B cell (primary cell): Measurements from ENCODE around the gene PGBD4. TPM values are rescaled to one million over a fixed set of nuclear protein-coding genes. Genes with fewer than 3 reads are reported as not detected.
"Not testable (repeated sequence)": the region's sequence is repeated elsewhere in the genome, so short reads cannot be mapped to it uniquely, and the experiment has no call there.

ENCODE experiments used
- ATAC-seq: fragments of 200-7000 bp; cut with Tn5 transposase; one replicate; pipeline ENCODE4 v1.10.0; 2021; ENCODE audit warnings: low read depth, mild to moderate bottlenecking, moderate number of reproducible peaks, moderate library complexity
- CTCF ChIA-PET: fragments of 350-600 bp; sonication (Branson Sonifier 250); formaldehyde crosslinking; loops from one replicate; lab custom pipeline; 2021; ENCODE audit warnings: antibody characterized with exemption, inconsistent platforms; lab: Charles Lee
- POLR2A ChIA-PET: fragments of 350-600 bp; sonication (Branson Sonifier 250); formaldehyde crosslinking; loops from one replicate; lab custom pipeline; 2021; ENCODE audit warnings: antibody characterized with exemption; lab: Charles Lee
- DNase-seq: peaks from one replicate; pipeline ENCODE4 v3.0.0; 2013
- H2AFZ ChIP-seq: 2 replicates; pipeline ENCODE4 v1.6.1; 2012; ENCODE audit warnings: mild to moderate bottlenecking, low read depth, low read length; ENCODE audit not compliant: insufficient read depth, poor library complexity, severe bottlenecking
- H3K27ac ChIP-seq, 2 donors: 1 replicate in 1 of 2; 2 replicates in 1 of 2; pipeline ENCODE4 v1.5.1; 2012 to 2013; ENCODE audit warnings: low read length in 2 of 2, mild to moderate bottlenecking in 2 of 2, moderate library complexity in 1 of 2
- H3K27me3 ChIP-seq, 4 experiments: fragments of 200-600 bp in 1 of 4; sonication (generic) in 1 of 4; replicated peaks in 1 of 4; 1 replicate in 2 of 4; 2 replicates in 2 of 4; pipeline versions ENCODE4 v1.6.1 to v1.7.0; 2013 to 2016; ENCODE audit warnings: low read length in 3 of 4, mild to moderate bottlenecking in 2 of 4, mixed read lengths in 1 of 4, moderate library complexity in 1 of 4; ENCODE audit not compliant: insufficient read depth in 4 of 4, control insufficient read depth in 3 of 4; ENCODE audit errors: control extremely low read depth in 1 of 4
- H3K36me3 ChIP-seq, 2 experiments: replicated peaks in 1 of 2; 1 replicate in 1 of 2; 2 replicates in 1 of 2; pipeline versions ENCODE4 v1.6.1 to v1.7.1; 2013; ENCODE audit warnings: low read length in 1 of 2; ENCODE audit not compliant: insufficient read depth in 2 of 2, control insufficient read depth in 1 of 2; ENCODE audit errors: control extremely low read depth in 1 of 2, extremely low read depth in 1 of 2
- H3K4me1 ChIP-seq, 2 donors: fragments of 200-600 bp in 1 of 2; sonication (generic) in 1 of 2; 1 replicate in 1 of 2; 2 replicates in 1 of 2; pipeline versions ENCODE4 v1.5.1 to v1.6.1; 2013 to 2017; ENCODE audit warnings: low read length in 2 of 2; ENCODE audit not compliant: control insufficient read depth in 2 of 2, insufficient read depth in 2 of 2
- H3K4me2 ChIP-seq: replicated peaks from 2 replicates; pipeline ENCODE3; 2012; ENCODE audit warnings: mild to moderate bottlenecking, low read depth, low read length; ENCODE audit not compliant: poor library complexity, severe bottlenecking
- H3K4me3 ChIP-seq, 5 experiments: fragments of 200-600 bp in 1 of 5; sonication (generic) in 1 of 5; 1 replicate in 3 of 5; 2 replicates in 2 of 5; pipeline versions ENCODE4 v1.5.1 to v1.7.0; 2011 to 2016; ENCODE audit warnings: low read length in 4 of 5, mild to moderate bottlenecking in 4 of 5, low read depth in 2 of 5, control low read depth in 1 of 5, moderate library complexity in 1 of 5; ENCODE audit not compliant: insufficient read depth in 1 of 5; ENCODE audit errors: control extremely low read depth in 1 of 5, extremely low read depth in 1 of 5
- H3K79me2 ChIP-seq: fragments of 200-600 bp; sonication (generic); one replicate; pipeline ENCODE4 v1.6.0; 2016; ENCODE audit warnings: low read length; ENCODE audit not compliant: control insufficient read depth, insufficient read depth
- H3K9ac ChIP-seq: fragments of 200-600 bp; sonication (generic); 2 replicates; pipeline ENCODE4 v1.6.1; 2017; ENCODE audit warnings: mild to moderate bottlenecking, low read length, moderate library complexity
- H3K9me3 ChIP-seq, 3 donors: one replicate each; pipeline versions ENCODE4 v1.6.1 to v1.7.1; 2013; ENCODE audit warnings: low read length in 2 of 3; ENCODE audit not compliant: control insufficient read depth in 2 of 3, insufficient read depth in 1 of 3; ENCODE audit errors: control extremely low read depth in 1 of 3
- H4K20me1 ChIP-seq: 2 replicates; pipeline ENCODE4 v1.6.0; 2012; ENCODE audit warnings: mild to moderate bottlenecking, low read length; ENCODE audit not compliant: insufficient read depth, control insufficient read depth, poor library complexity, severe bottlenecking
- H3K27ac Mint-ChIP-seq: one replicate; pipeline ENCODE4 v1.8.0; 2021; ENCODE audit warnings: mixed read lengths
- H3K27me3 Mint-ChIP-seq: one replicate; pipeline ENCODE4 v1.8.0; 2021; ENCODE audit warnings: mixed read lengths
- H3K4me1 Mint-ChIP-seq: one replicate; pipeline ENCODE4 v1.8.0; 2021; ENCODE audit warnings: mixed read lengths
- H3K4me3 Mint-ChIP-seq: one replicate; pipeline ENCODE4 v1.8.0; 2021; ENCODE audit warnings: mixed read lengths
- H3K9me3 Mint-ChIP-seq: one replicate; pipeline ENCODE4 v1.8.0; 2022; ENCODE audit warnings: mixed read lengths; ENCODE audit not compliant: insufficient read depth
- EZH2 ChIP-seq: IDR thresholded peaks from 2 replicates; pipeline ENCODE4 v1.6.1; 2012; ENCODE audit warnings: borderline replicate concordance, low read depth, mild to moderate bottlenecking, moderate library complexity, low read length; ENCODE audit not compliant: insufficient read depth, poor library complexity, severe bottlenecking
- WGBS: methylation state at CpG from one replicate; pipeline ENCODE4 v1.1.5; 2013; ENCODE audit warnings: missing lambda C conversion rate; ENCODE audit not compliant: insufficient coverage; 5-methylcytosine and 5-hydroxymethylcytosine counted together
- intact Hi-C: fragments of 100-400 bp; cut with micrococcal nuclease; formaldehyde crosslinking; loops from one replicate; pipeline ENCODE4 v1.10.0; 2022
- polyA plus RNA-seq: library from polyadenylated mRNA; depleted of rRNA; stranded (reverse); fragments of >200 nt; gene quantifications from 2 replicates; pipeline ENCODE4 v1.2.3, GENCODE V29; 2012
- total RNA-seq, 2 donors: library from RNA; stranded (reverse); fragments of 120-200 nt in 1 of 2; gene quantifications; 1 replicate in 1 of 2; 2 replicates in 1 of 2; pipeline versions ENCODE4 v1.2.3 to v1.2.4, GENCODE V29; 2013 to 2022
- TF ChIP-seq, protein P1 (sequence below): fragments of 200-600 bp; IDR thresholded peaks from one replicate; pipeline ENCODE4 v1.8.0; 2022; ENCODE audit warnings: antibody characterized with exemption, mild to moderate bottlenecking

PGBD4 gene
- total and polyA plus RNA-seq, 2 donors (not counting 1 experiment from before 2014, with no cell fraction given), result 2.5 to 5.2 TPM

DNA sequence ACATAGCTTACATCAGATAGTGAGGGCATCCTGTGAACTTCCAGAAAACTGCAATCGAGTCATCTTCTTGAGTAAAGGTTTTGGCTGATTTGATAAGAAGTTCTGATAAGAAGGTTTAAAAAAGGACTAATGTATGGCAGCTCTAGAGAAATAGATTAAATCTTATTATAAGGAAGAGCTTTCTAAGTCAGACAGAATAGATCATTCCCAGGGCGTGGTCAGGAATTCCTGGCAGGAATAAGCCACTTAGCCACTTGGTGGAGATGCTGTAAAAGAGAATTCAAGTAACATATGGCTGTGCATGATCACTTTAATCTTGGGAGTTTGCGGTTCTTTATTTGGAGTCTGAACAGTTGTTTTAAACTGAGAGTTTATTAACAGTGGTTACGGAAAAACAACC is 17.4 kb downstream of the PGBD4 start:
- H2AFZ ChIP-seq, result no peak overlapping the region
- no peaks in the 10 kb centered on the region for H4K20me1 ChIP-seq
- H3K9me3 Mint-ChIP-seq, result no peaks in the 10 kb centered on the region
- no peak for ATAC-seq
- no peak overlapping the region for H3K27ac Mint-ChIP-seq
- H3K4me2 ChIP-seq, result no peak overlapping the region
- no peaks in the 10 kb centered on the region for H3K36me3 ChIP-seq
- intact Hi-C loops, result no loop called here
- H3K27me3 Mint-ChIP-seq, result peaks cover 43% of the 10 kb centered on the region
- peaks cover 0 to 6% (median 0%) of the 10 kb centered on the region in 4 experiments for H3K27me3 ChIP-seq
- DNase-seq, result no peak
- no peak overlapping the region for H3K27ac ChIP-seq
- no peaks in the 10 kb centered on the region for H3K9me3 ChIP-seq
- WGBS, result 100% methylated on average over 1 of the region's 4 CpGs
- H3K4me3 ChIP-seq, result no peak overlapping the region
- H3K79me2 ChIP-seq, result no peaks in the 10 kb centered on the region
- TF ChIP-seq, protein P1, sequence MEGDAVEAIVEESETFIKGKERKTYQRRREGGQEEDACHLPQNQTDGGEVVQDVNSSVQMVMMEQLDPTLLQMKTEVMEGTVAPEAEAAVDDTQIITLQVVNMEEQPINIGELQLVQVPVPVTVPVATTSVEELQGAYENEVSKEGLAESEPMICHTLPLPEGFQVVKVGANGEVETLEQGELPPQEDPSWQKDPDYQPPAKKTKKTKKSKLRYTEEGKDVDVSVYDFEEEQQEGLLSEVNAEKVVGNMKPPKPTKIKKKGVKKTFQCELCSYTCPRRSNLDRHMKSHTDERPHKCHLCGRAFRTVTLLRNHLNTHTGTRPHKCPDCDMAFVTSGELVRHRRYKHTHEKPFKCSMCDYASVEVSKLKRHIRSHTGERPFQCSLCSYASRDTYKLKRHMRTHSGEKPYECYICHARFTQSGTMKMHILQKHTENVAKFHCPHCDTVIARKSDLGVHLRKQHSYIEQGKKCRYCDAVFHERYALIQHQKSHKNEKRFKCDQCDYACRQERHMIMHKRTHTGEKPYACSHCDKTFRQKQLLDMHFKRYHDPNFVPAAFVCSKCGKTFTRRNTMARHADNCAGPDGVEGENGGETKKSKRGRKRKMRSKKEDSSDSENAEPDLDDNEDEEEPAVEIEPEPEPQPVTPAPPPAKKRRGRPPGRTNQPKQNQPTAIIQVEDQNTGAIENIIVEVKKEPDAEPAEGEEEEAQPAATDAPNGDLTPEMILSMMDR, result no peak
- TF ChIP-seq EZH2, result no peak
- no peak overlapping the region for H3K9ac ChIP-seq
- ChIA-PET POLR2A (no interaction called here), CTCF (no interaction called here)
- H3K4me3 Mint-ChIP-seq, result no peak overlapping the region
- H3K4me1 Mint-ChIP-seq, result no peaks in the 10 kb centered on the region
- no peaks in the 10 kb centered on the region for H3K4me1 ChIP-seq

DNA sequence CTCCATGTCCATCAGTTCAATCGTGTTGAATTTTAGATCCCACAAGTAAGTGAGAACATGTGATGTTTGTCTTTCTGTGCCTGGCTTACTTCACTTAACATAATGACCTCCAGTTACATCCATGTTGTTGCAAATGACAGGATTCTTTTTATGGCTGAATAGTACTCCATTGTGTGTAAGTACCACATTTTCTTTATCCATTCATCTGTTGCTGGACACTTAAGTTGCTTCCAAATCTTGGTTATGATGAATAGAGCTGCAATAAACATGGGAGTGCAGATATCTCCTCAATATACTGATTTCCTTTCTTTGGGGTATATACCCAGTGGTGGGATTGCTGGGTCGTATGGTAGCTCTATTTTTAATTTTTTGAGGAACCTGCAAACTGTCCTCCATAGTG is 18.5 kb downstream of the PGBD4 start:
- H4K20me1 ChIP-seq, POLR2A ChIA-PET, H3K27ac ChIP-seq, H3K27ac Mint-ChIP-seq, H3K9me3 ChIP-seq, DNase-seq, CTCF ChIA-PET, H3K4me1 ChIP-seq, H3K9me3 Mint-ChIP-seq, H3K9ac ChIP-seq, intact Hi-C loops, ATAC-seq, H3K4me3 ChIP-seq, H2AFZ ChIP-seq, H3K36me3 ChIP-seq, H3K79me2 ChIP-seq, H3K4me2 ChIP-seq, H3K4me1 Mint-ChIP-seq, H3K4me3 Mint-ChIP-seq, H3K27me3 ChIP-seq: not testable (repeated sequence)
- peaks cover 38% of the 10 kb centered on the region for H3K27me3 Mint-ChIP-seq
- WGBS, result no CpG with 5 or more reads among the region's 2 CpGs

DNA sequence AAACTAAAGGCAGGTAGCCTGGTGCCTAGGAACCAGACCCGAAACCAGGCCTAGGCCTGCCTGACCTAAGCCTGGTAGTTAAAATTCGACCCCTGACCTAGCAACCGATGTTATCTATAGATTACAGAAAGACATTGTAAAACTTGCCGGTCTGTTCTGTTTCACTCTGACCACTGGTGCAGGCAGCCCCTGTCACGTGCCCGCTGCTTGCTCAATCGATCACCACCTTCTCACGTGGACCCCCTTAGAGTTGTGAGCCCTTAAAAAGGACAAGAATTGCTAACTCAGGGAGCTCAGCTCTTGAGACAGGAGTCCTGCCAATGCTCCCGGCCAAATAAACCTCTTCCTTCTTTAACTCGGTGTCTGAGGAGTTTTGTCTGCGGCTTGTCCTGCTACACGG is 19.9 kb downstream of the PGBD4 start:
- H4K20me1 ChIP-seq, DNase-seq, H3K9me3 Mint-ChIP-seq, H3K27me3 ChIP-seq, H3K36me3 ChIP-seq, H3K9ac ChIP-seq, H3K9me3 ChIP-seq, H3K4me2 ChIP-seq, H3K27ac Mint-ChIP-seq, H3K4me1 ChIP-seq, H2AFZ ChIP-seq, intact Hi-C loops, H3K79me2 ChIP-seq, H3K4me3 ChIP-seq, ATAC-seq, H3K27ac ChIP-seq, POLR2A ChIA-PET, H3K4me3 Mint-ChIP-seq, H3K4me1 Mint-ChIP-seq: not testable (repeated sequence)
- WGBS, result 85% methylated on average over 12 of the region's 12 CpGs
- H3K27me3 Mint-ChIP-seq, result peaks cover 38% of the 10 kb centered on the region
- CTCF ChIA-PET, result interaction anchor here (0.8 kb wide), 1 partner anchor 162 kb away, joined by 3 read pairs; no protein-coding TSS in a partner anchor
